GM12878 (cell line): ENCODE data around the gene PLEKHM1. TPM values are rescaled to one million over a fixed set of nuclear protein-coding genes. Genes with fewer than 3 reads are reported as not detected.
A peak's percentile ranks its signal among the peaks of the same experiment; 100 is the strongest.

Experiments
- CHD2 ChIP-seq: IDR thresholded peaks from 2 replicates; pipeline ENCODE4 v1.6.1; 2011; ENCODE audit warnings: low read depth, low read length, improper control_type of control experiment, borderline replicate concordance
- CHD4 ChIP-seq: fragments of 200-600 bp; sonication (generic); IDR thresholded peaks from 2 replicates; pipeline ENCODE4 v1.6.1; 2016; ENCODE audit warnings: mild to moderate bottlenecking
- E2F4 ChIP-seq: IDR thresholded peaks from 2 replicates; pipeline ENCODE4 v1.6.1; 2012; ENCODE audit warnings: low read depth, low read length, improper control_type of control experiment
- EP300 ChIP-seq, 2 experiments: fragments of 150-350 bp in 1 of 2; IDR thresholded peaks; 2 replicates each; pipeline ENCODE4 v1.6.1; 2011 to 2012; ENCODE audit warnings: low read depth in 2 of 2, low read length in 2 of 2, borderline replicate concordance in 1 of 2, improper control_type of control experiment in 1 of 2, inconsistent platforms in 1 of 2; ENCODE audit not compliant: control insufficient read depth in 1 of 2
- HSF1 ChIP-seq: fragments of 150-350 bp; IDR thresholded peaks from 2 replicates; pipeline ENCODE4 v1.6.1; 2014; ENCODE audit warnings: mild to moderate bottlenecking, low read depth, low read length
- KLF5 ChIP-seq: fragments of 450-650 bp; IDR thresholded peaks from 2 replicates; pipeline ENCODE4 v1.6.1; 2014; ENCODE audit warnings: mild to moderate bottlenecking; ENCODE audit not compliant: partially characterized antibody
- MEF2A ChIP-seq: IDR thresholded peaks from 2 replicates; pipeline ENCODE4 v1.6.1; 2011; ENCODE audit warnings: low read depth, mild to moderate bottlenecking, low read length, moderate library complexity; ENCODE audit not compliant: insufficient read depth
- NBN ChIP-seq: fragments of 450-650 bp; IDR thresholded peaks from 2 replicates; pipeline ENCODE4 v1.6.1; 2016
- NKRF ChIP-seq: fragments of 450-650 bp; conservative IDR thresholded peaks from 2 replicates; pipeline ENCODE4 v1.6.1; 2017; ENCODE audit warnings: mild to moderate bottlenecking, moderate library complexity
- PAX8 ChIP-seq: fragments of 450-650 bp; IDR thresholded peaks from 2 replicates; pipeline ENCODE4 v1.6.1; 2017; ENCODE audit warnings: mild to moderate bottlenecking, moderate library complexity
- POLR2A ChIP-seq: IDR thresholded peaks from 2 replicates; pipeline ENCODE4 v1.6.1; 2011; ENCODE audit warnings: low read depth, mild to moderate bottlenecking, low read length
- REST ChIP-seq: IDR thresholded peaks from 2 replicates; pipeline ENCODE4 v1.6.1; 2012; ENCODE audit warnings: mild to moderate bottlenecking, low read depth, low read length
- SMARCA5 ChIP-seq: fragments of 450-650 bp; IDR thresholded peaks from 2 replicates; pipeline ENCODE4 v1.6.1; 2017; ENCODE audit warnings: mild to moderate bottlenecking
- TAF1 ChIP-seq: IDR thresholded peaks from 2 replicates; pipeline ENCODE4 v1.6.1; 2011; ENCODE audit warnings: mild to moderate bottlenecking, low read depth, low read length, borderline replicate concordance
- USF2 ChIP-seq: IDR thresholded peaks from 2 replicates; pipeline ENCODE4 v1.6.1; 2011; ENCODE audit warnings: low read depth, low read length, improper control_type of control experiment, borderline replicate concordance
- polyA plus RNA-seq, 11 experiments: library from polyadenylated mRNA; depleted of rRNA in 4 of 11; unstranded in 6 of 11; stranded (reverse) in 5 of 11; fragments of >200 nt; fragmentation: Nextera tagmentation in 4 of 11; fragmentation: Illumina TruSeq in 1 of 11; extraction: Ambion mirVana in 4 of 11; extraction: Trizol in 1 of 11; gene quantifications; 1 replicate in 1 of 11; 2 replicates in 10 of 11; pipeline versions ENCODE4 v1.2.1 to v1.2.3, GENCODE V29; 2011 to 2016; ENCODE audit warnings: inconsistent platforms in 2 of 11, missing spikeins in 2 of 11, low read depth in 1 of 11
- total RNA-seq, 4 experiments: library from RNA; depleted of rRNA in 3 of 4; stranded (reverse); fragments of >200 nt in 3 of 4; fragmentation: Illumina TruSeq in 1 of 4; extraction: Trizol in 1 of 4; gene quantifications; 2 replicates each; pipeline versions ENCODE4 v1.2.1 to v1.2.3, GENCODE V29; 2013 to 2021

PLEKHM1 gene
- total and polyA plus RNA-seq, 10 of the 15 experiments (the other 5 are each of a cell fraction or from before 2014, with no cell fraction given) = 0.21 to 27.8 (median 9.4) TPM

GRCh38 chr17:45394913-45395568, 95.5 kb downstream of the PLEKHM1 start (continued):
- TF ChIP-seq REST (no peak), CHD2 (no peak), KLF5 (no peak), E2F4 (no peak), SMARCA5 (peak; percentile 55; the same call in 1 of the 2 replicates), MEF2A (no peak), HSF1 (no peak), NKRF (no peak), NBN (no peak), TAF1 (no peak), CHD4 (no peak), USF2 (no peak), PAX8 (no peak), POLR2A (0 out of 2 replicates have a peak, but pooled peaks have one; percentile 14), EP300 (IDR thresholded peaks at IDR 0.05; ENCODE audit: borderline replicate concordance in 1 of 2, control insufficient read depth in 1 of 2, low read depth in 2 of 2, low read length in 2 of 2) (no peak)
